H1 (cell line): ENCODE data around the gene LRRTM2. TPM values are rescaled to one million over a fixed set of nuclear protein-coding genes. Genes with fewer than 3 reads are reported as not detected.

Experiments
- CTCF ChIA-PET: fragments of 300-600 bp; sonication (Branson Sonifier 250); formaldehyde crosslinking; loops from one replicate; lab custom pipeline; 2021; ENCODE audit not compliant: partially characterized antibody; lab: Charles Lee
- POLR2A ChIA-PET: fragments of 300-600 bp; sonication (Branson Sonifier 250); formaldehyde crosslinking; loops from one replicate; lab custom pipeline; 2021; ENCODE audit warnings: inconsistent platforms; ENCODE audit not compliant: partially characterized antibody; lab: Charles Lee
- DNase-seq, 2 experiments: peaks; one replicate each; pipeline versions ENCODE4 v3.0.0 to v3.0.0-alpha.2; 2010 to 2022; ENCODE audit warnings: low spot score in 2 of 2, low read depth in 1 of 2, mixed read lengths in 1 of 2
- FAIRE-seq: peaks from 2 replicates; lab custom pipeline; 2011; peaks lifted over from hg19 to GRCh38; lab: Jason Lieb, UNC
- H2AFZ ChIP-seq: 2 replicates; pipeline ENCODE4 v1.8.1; 2012; ENCODE audit warnings: low read length, inconsistent platforms
- H2AK5ac ChIP-seq: 2 replicates; pipeline ENCODE4 v1.6.1; 2013; ENCODE audit warnings: low read depth, low read length
- H2BK120ac ChIP-seq: replicated peaks from 2 replicates; pipeline ENCODE3; 2013; ENCODE audit warnings: low read depth, low read length, inconsistent platforms
- H2BK12ac ChIP-seq: 2 replicates; pipeline ENCODE4 v1.6.1; 2013; ENCODE audit warnings: low read depth, low read length
- H2BK15ac ChIP-seq: 2 replicates; pipeline ENCODE4 v1.6.1; 2013; ENCODE audit warnings: low read length
- H2BK20ac ChIP-seq: 2 replicates; pipeline ENCODE4 v1.6.1; 2013; ENCODE audit warnings: low read length
- H2BK5ac ChIP-seq: 2 replicates; pipeline ENCODE4 v1.6.1; 2013; ENCODE audit warnings: low read depth, low read length
- H3K14ac ChIP-seq: 2 replicates; pipeline ENCODE4 v1.6.1; 2013; ENCODE audit warnings: inconsistent platforms; ENCODE audit not compliant: insufficient read length
- H3K18ac ChIP-seq: 2 replicates; pipeline ENCODE4 v1.6.1; 2013; ENCODE audit warnings: low read length; ENCODE audit errors: extremely low read depth
- H3K23ac ChIP-seq: 2 replicates; pipeline ENCODE4 v1.6.1; 2013; ENCODE audit warnings: inconsistent platforms; ENCODE audit not compliant: insufficient read length
- H3K23me2 ChIP-seq: 2 replicates; pipeline ENCODE4 v1.6.1; 2013; ENCODE audit warnings: low read depth, low read length
- H3K27ac ChIP-seq: 2 replicates; pipeline ENCODE4 v1.6.1; 2011; ENCODE audit warnings: low read depth, low read length, inconsistent platforms
- H3K27me3 ChIP-seq, 4 experiments: replicated peaks in 1 of 4; 1 replicate in 1 of 4; 2 replicates in 3 of 4; pipeline versions ENCODE4 v1.6.1 to v1.8.1; 2011 to 2013; ENCODE audit warnings: low read length in 3 of 4, mild to moderate bottlenecking in 3 of 4, inconsistent platforms in 2 of 4, mixed read lengths in 2 of 4, moderate library complexity in 1 of 4; ENCODE audit not compliant: control insufficient read depth in 3 of 4, insufficient read depth in 3 of 4; ENCODE audit errors: extremely low read depth in 1 of 4
- H3K36me3 ChIP-seq, 4 experiments: 2 replicates each; pipeline versions ENCODE4 v1.6.1 to v1.8.1; 2011 to 2013; ENCODE audit warnings: mild to moderate bottlenecking in 4 of 4, low read length in 3 of 4, moderate library complexity in 2 of 4, control low read depth in 1 of 4, inconsistent platforms in 1 of 4; ENCODE audit not compliant: insufficient read depth in 4 of 4, control insufficient read depth in 2 of 4
- H3K4ac ChIP-seq: replicated peaks from 2 replicates; pipeline ENCODE3; 2013; ENCODE audit warnings: low read length, low read depth, mixed read lengths, inconsistent platforms; ENCODE audit not compliant: insufficient read length
- H3K4me1 ChIP-seq, 4 experiments: replicated peaks in 1 of 4; 1 replicate in 1 of 4; 2 replicates in 3 of 4; pipeline versions ENCODE4 v1.6.1 to v1.8.1; 2011 to 2013; ENCODE audit warnings: low read length in 3 of 4, inconsistent platforms in 2 of 4, mixed read lengths in 1 of 4; ENCODE audit not compliant: insufficient read depth in 4 of 4, control insufficient read depth in 3 of 4
- H3K4me2 ChIP-seq, 2 experiments: 2 replicates each; pipeline versions ENCODE4 v1.6.1 to v1.8.1; 2011 to 2013; ENCODE audit warnings: low read depth in 2 of 2, low read length in 2 of 2, control low read depth in 1 of 2, inconsistent platforms in 1 of 2, mild to moderate bottlenecking in 1 of 2; ENCODE audit not compliant: insufficient read depth in 1 of 2
- H3K4me3 ChIP-seq, 4 experiments: fragments of 200-600, 300-600 bp in 1 of 4; sonication (generic), shearing (Covaris generic), sonication (Bioruptor Twin) in 1 of 4; 2 replicates each; pipeline versions ENCODE4 v1.5.1 to v1.8.1; 2011 to 2016; ENCODE audit warnings: low read length in 4 of 4, low read depth in 3 of 4, control low read depth in 2 of 4, inconsistent platforms in 2 of 4, mild to moderate bottlenecking in 2 of 4, mixed read lengths in 1 of 4, moderate library complexity in 1 of 4; ENCODE audit not compliant: insufficient read depth in 2 of 4; ENCODE audit errors: extremely low read depth in 1 of 4
- H3K56ac ChIP-seq: replicated peaks from 2 replicates; pipeline ENCODE3; 2013; ENCODE audit warnings: low read depth, mild to moderate bottlenecking, mixed read lengths, low read length, inconsistent platforms; ENCODE audit not compliant: insufficient read length
- H3K79me1 ChIP-seq: 2 replicates; pipeline ENCODE4 v1.6.1; 2013; ENCODE audit warnings: low read depth, low read length, control low read depth
- H3K79me2 ChIP-seq, 2 experiments: 2 replicates each; pipeline versions ENCODE4 v1.6.1 to v1.8.1; 2012 to 2013; ENCODE audit warnings: low read length in 2 of 2, mild to moderate bottlenecking in 2 of 2, inconsistent platforms in 1 of 2; ENCODE audit not compliant: insufficient read depth in 2 of 2, control insufficient read depth in 1 of 2
- H3K9ac ChIP-seq, 4 experiments: replicated peaks in 1 of 4; 1 replicate in 1 of 4; 2 replicates in 3 of 4; pipeline versions ENCODE4 v1.6.1 to v1.8.1; 2011 to 2013; ENCODE audit warnings: low read depth in 3 of 4, low read length in 3 of 4, control low read depth in 2 of 4, mild to moderate bottlenecking in 2 of 4, moderate library complexity in 2 of 4, inconsistent platforms in 1 of 4; ENCODE audit errors: extremely low read depth in 1 of 4
- H3K9me3 ChIP-seq, 2 experiments: 2 replicates each; pipeline versions ENCODE4 v1.6.1 to v1.8.1; 2012 to 2013; ENCODE audit warnings: mild to moderate bottlenecking in 2 of 2, moderate library complexity in 2 of 2, control low read depth in 1 of 2, inconsistent platforms in 1 of 2, low read depth in 1 of 2, low read length in 1 of 2, mixed read lengths in 1 of 2; ENCODE audit not compliant: insufficient read depth in 2 of 2
- H4K20me1 ChIP-seq, 2 experiments: replicated peaks in 1 of 2; 2 replicates each; pipeline versions ENCODE3 to v1.8.1; 2011 to 2013; ENCODE audit warnings: inconsistent platforms in 2 of 2, low read length in 2 of 2, mild to moderate bottlenecking in 1 of 2; ENCODE audit not compliant: insufficient read depth in 2 of 2, control insufficient read depth in 1 of 2
- H4K5ac ChIP-seq: 2 replicates; pipeline ENCODE4 v1.6.1; 2013; ENCODE audit warnings: low read length, low read depth, mixed read lengths, inconsistent platforms; ENCODE audit not compliant: insufficient read length
- H4K8ac ChIP-seq: 2 replicates; pipeline ENCODE4 v1.8.0; 2013; ENCODE audit warnings: mild to moderate bottlenecking, moderate library complexity, low read length, inconsistent platforms; ENCODE audit not compliant: insufficient read depth; ENCODE audit errors: extremely low read depth
- H4K91ac ChIP-seq: replicated peaks from 2 replicates; pipeline ENCODE3; 2013; ENCODE audit warnings: low read length, mixed read lengths, inconsistent platforms; ENCODE audit not compliant: insufficient read length
- BACH1 ChIP-seq: IDR thresholded peaks from 2 replicates; pipeline ENCODE4 v1.6.1; 2012; ENCODE audit warnings: low read length, improper control_type of control experiment
- CREB1 ChIP-seq: IDR thresholded peaks from 2 replicates; pipeline ENCODE4 v1.6.1; 2012; ENCODE audit warnings: inconsistent platforms
- CTCF ChIP-seq, 3 experiments: IDR thresholded peaks; 1 replicate in 2 of 3; 2 replicates in 1 of 3; pipeline versions ENCODE4 v1.5.1 to v1.6.1; 2011; ENCODE audit warnings: low read length in 3 of 3, mild to moderate bottlenecking in 3 of 3, inconsistent platforms in 2 of 3, low read depth in 1 of 3, moderate library complexity in 1 of 3; ENCODE audit not compliant: insufficient read depth in 1 of 3; ENCODE audit errors: control extremely low read depth in 1 of 3
- EGR1 ChIP-seq: IDR thresholded peaks from 2 replicates; pipeline ENCODE4 v1.6.1; 2011; ENCODE audit warnings: low read depth, low read length, borderline replicate concordance
- GABPA ChIP-seq: IDR thresholded peaks from 2 replicates; pipeline ENCODE4 v1.6.1; 2011; ENCODE audit warnings: mild to moderate bottlenecking, low read length, moderate library complexity, borderline replicate concordance; ENCODE audit not compliant: insufficient read depth
- GTF2F1 ChIP-seq: IDR thresholded peaks from 2 replicates; pipeline ENCODE4 v1.6.1; 2012; ENCODE audit warnings: low read depth, low read length, improper control_type of control experiment, borderline replicate concordance
- HDAC6 ChIP-seq: IDR thresholded peaks from one replicate; pipeline ENCODE4 v1.7.1; 2012; ENCODE audit warnings: low read depth, mild to moderate bottlenecking, inconsistent platforms, low read length, moderate library complexity
- MAX ChIP-seq: IDR thresholded peaks from 2 replicates; pipeline ENCODE4 v1.6.1; 2012; ENCODE audit warnings: inconsistent platforms
- POLR2AphosphoS5 ChIP-seq: IDR thresholded peaks from 2 replicates; pipeline ENCODE4 v1.6.1; 2011; ENCODE audit warnings: low read depth, low read length
- SAP30 ChIP-seq: fragments of 300-600 bp; sonication (generic); IDR thresholded peaks from 2 replicates; pipeline ENCODE4 v1.7.1; 2012; ENCODE audit warnings: low read length, moderate library complexity, mild to moderate bottlenecking, inconsistent platforms; ENCODE audit not compliant: insufficient read depth, insufficient replicate concordance
- SIN3A ChIP-seq, 2 experiments: IDR thresholded peaks in 1 of 2; conservative IDR thresholded peaks in 1 of 2; 2 replicates each; pipeline ENCODE4 v1.6.1; 2011 to 2012; ENCODE audit warnings: low read length in 2 of 2, improper control_type of control experiment in 1 of 2, low read depth in 1 of 2, mild to moderate bottlenecking in 1 of 2
- SP1 ChIP-seq: IDR thresholded peaks from 2 replicates; pipeline ENCODE4 v1.6.1; 2011; ENCODE audit warnings: low read depth, low read length
- WGBS, 2 experiments: shearing (Covaris generic) in 1 of 2; methylation state at CpG; one replicate each; pipeline versions ENCODE4 v1.1.6 to v1.1.7; 2013 to 2015; ENCODE audit warnings: low lambda C conversion rate in 2 of 2, mixed read lengths in 2 of 2, inconsistent platforms in 1 of 2, low coverage in 1 of 2, missing lambda C conversion rate in 1 of 2; ENCODE audit not compliant: insufficient replicate concordance in 2 of 2, insufficient coverage in 1 of 2, insufficient read length in 1 of 2; ENCODE audit errors: extremely low coverage in 1 of 2, missing lambda C conversion rate in 1 of 2; 5-methylcytosine and 5-hydroxymethylcytosine counted together
- polyA plus RNA-seq, 7 experiments: library from polyadenylated mRNA; depleted of rRNA in 3 of 7; stranded (reverse) in 5 of 7; unstranded in 2 of 7; fragments of >200 nt in 5 of 7; fragments of 200-250 nt in 2 of 7; gene quantifications; 1 replicate in 5 of 7; 2 replicates in 1 of 7; 4 replicates in 1 of 7; pipeline versions ENCODE4 v1.2.1 to v1.2.3, GENCODE V29; 2011 to 2013; ENCODE audit warnings: missing spikeins in 2 of 7, mixed read lengths in 2 of 7
- total RNA-seq: library from RNA; stranded (reverse); fragmentation: NEBNext Ultra II Directional; extraction: Animal tissue kit (Norgen Biotek cat#: 25700); gene quantifications from 2 replicates; pipeline ENCODE4 v1.2.1, GENCODE V29; 2021

The LRRTM2 gene
- total and polyA plus RNA-seq, 2 of the 8 experiments (the other 6 are each of a cell fraction or from before 2014, with no cell fraction given): not detected

GRCh38 chr5:138844125-138844461, 31.0 kb downstream of the LRRTM2 start:
- Histone ChIP-seq H3K9ac (no peak overlapping the region), H3K18ac (no peak overlapping the region), H3K4me2 (no peak overlapping the region), H3K4me3 (no peak overlapping the region), H3K4me1 (peaks cover 0 to 7% (median 3%) of the 10 kb centered on the region in 4 experiments; a peak in 3 of 7 replicates), H4K8ac (no peak overlapping the region), H2BK20ac (no peak overlapping the region), H2BK12ac (no peak overlapping the region), H3K56ac (no peak overlapping the region), H3K36me3 (no peaks in the 10 kb centered on the region), H4K20me1 (no peaks in the 10 kb centered on the region), H2AK5ac (no peak overlapping the region), H4K91ac (no peak overlapping the region), H2AFZ (no peak overlapping the region), H4K5ac (no peak overlapping the region), H3K14ac (no peak overlapping the region), H2BK15ac (no peak overlapping the region), H3K9me3 (no peaks in the 10 kb centered on the region), H2BK5ac (no peak overlapping the region), H3K79me2 (peaks cover 0 to 90% of the 10 kb centered on the region in 2 experiments; a peak in 3 of 4 replicates), H3K27me3 (no peaks in the 10 kb centered on the region), H3K79me1 (no peaks in the 10 kb centered on the region; the same call in 1 of the 2 replicates), H3K23me2 (no peaks in the 10 kb centered on the region), H3K23ac (no peak overlapping the region), H2BK120ac (no peak overlapping the region), H3K27ac (no peak overlapping the region), H3K4ac (no peak overlapping the region)
- CTCF ChIA-PET: interaction anchor here (0.6 kb wide), 1 partner anchor 558 kb away, joined by 4 read pairs; no protein-coding TSS in a partner anchor
- WGBS, 2 experiments: 94% methylated on average over 4 of the region's 4 CpGs; no CpG with 5 or more reads in 1 of the 2 experiments
- DNase-seq (no peak), FAIRE-seq (no peak)
- POLR2A ChIA-PET: interaction anchor here (1.1 kb wide), 1 partner anchor 11 kb away, joined by 3 read pairs; no protein-coding TSS in a partner anchor
- TF ChIP-seq HDAC6 (no peak), POLR2AphosphoS5 (no peak), EGR1 (no peak), BACH1 (no peak), SP1 (no peak), SIN3A (conservative IDR thresholded peaks at IDR 0.05 in 1 of 2, IDR thresholded peaks at IDR 0.05 in 1 of 2; ENCODE audit: low read depth in 1 of 2, low read length in 2 of 2) (no peak), CREB1 (no peak), SAP30 (no peak), MAX (no peak), GABPA (no peak), GTF2F1 (no peak), CTCF (IDR thresholded peaks at IDR 0.05; ENCODE audit: control extremely low read depth in 1 of 3, insufficient read depth in 1 of 3, low read depth in 1 of 3, low read length in 3 of 3) (no peak)
